HG03432 (cell line): ENCODE results near the gene ZNF248.
"Not testable (repeated sequence)": the region's sequence is repeated elsewhere in the genome, so short reads cannot be mapped to it uniquely, and the experiment has no call there.

ENCODE experiments used
- ATAC-seq: cut with Tn5 transposase; IDR thresholded peaks from one replicate; pipeline ENCODE4 v1.9.1; 2021; ENCODE audit warnings: mild to moderate bottlenecking, moderate library complexity; ENCODE audit not compliant: unreplicated experiment

The ZNF248 gene

DNA sequence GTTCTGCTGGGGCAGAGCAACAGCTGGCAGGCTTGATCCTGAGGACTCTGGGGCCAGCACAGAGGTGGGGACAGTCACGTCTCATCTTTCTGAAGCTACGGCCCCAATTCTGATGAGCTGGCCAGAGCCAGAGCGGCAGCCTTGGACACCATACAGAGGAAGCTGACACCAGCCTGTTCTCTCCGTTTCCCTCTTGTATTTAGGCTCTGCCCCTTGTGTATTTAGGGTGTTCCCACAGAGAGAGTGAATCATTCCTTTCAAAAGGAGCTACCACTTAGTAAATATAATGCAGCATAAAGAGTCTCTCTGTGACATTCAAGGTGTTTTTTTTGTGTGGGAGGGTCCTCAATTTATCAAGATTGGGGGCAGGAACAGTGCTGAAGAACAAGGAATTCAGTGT, 109.2 kb downstream of the ZNF248 start:
- ATAC-seq: no peak

DNA sequence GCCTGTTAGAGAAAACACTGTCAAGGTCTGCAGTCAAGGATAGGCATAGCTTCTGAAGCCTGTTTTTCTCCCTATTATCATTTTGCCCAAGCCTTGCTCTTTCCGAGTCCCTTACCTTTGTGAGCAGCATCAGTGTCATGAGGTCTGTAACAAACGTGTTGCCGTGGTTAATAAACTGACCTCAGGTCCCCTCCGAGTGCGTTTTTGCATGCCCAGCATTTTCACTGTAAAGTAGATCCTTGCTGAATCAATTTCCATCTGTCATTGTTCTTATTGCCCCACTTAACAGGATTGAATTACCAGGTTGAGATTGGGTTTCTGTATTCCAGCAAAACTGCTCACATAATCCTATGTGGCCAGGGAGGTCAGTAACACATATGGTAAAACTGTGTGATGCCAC, 110.3 kb downstream of the ZNF248 start:
- no peak for ATAC-seq

DNA sequence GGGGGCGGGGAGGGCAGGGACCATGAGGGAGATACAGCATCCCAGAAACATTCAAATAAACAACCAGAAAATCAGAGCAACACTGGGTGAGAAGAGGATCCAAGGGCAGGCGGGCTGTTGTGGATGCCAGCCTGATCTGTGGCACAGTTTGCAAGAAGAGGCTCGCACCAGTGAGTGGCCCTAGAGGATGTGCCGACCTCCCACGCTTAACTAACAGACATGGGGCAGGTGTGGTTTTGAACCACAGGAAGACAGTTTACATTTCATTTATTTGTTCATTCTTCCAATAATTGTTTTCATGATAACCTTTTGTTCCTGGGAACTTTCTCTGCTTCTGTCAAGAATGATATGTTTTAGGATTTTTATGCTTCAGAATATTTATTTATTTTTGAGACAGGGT, 115.6 kb downstream of the ZNF248 start:
- ATAC-seq: no peak

DNA sequence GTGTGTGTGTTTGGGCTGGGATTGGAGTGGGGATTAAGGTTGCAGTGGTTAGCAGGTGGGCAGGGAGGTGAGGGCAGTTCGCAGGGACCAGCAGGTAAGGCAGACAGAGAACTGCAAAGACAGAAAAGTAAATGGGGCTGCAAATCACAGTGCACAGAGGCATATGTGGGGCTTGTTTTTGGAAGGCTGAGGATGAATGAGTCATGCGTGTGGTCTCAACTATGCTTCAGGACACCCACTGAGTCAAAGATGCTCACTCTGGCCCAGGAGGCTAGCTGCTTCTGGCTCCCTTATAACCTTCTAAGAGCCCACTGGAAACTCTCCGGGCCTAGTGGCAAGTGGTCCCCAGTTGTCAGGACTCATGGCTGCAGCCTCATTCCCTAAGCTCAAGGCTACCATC, 118.2 kb downstream of the ZNF248 start:
- no peak for ATAC-seq

DNA sequence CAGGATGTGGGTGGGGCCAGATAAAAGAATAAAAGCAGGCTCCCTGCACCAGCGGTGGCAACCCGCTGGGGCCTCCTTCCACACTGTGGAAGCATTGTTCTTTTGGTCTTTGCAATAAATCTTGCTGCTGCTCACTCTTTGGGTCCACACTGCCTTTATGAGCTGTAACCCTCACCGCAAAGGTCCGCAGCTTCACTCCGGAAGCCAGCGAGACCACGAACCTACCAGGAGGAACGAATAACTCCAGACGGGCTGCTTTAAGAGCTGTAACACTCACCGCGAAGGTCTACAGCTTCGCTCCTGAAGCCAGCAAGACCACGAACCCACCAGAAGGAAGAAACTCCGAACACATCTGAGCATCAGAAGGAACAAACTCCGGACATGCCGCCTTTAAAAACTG, 119.2 kb downstream of the ZNF248 start:
- ATAC-seq: not testable (repeated sequence)

DNA sequence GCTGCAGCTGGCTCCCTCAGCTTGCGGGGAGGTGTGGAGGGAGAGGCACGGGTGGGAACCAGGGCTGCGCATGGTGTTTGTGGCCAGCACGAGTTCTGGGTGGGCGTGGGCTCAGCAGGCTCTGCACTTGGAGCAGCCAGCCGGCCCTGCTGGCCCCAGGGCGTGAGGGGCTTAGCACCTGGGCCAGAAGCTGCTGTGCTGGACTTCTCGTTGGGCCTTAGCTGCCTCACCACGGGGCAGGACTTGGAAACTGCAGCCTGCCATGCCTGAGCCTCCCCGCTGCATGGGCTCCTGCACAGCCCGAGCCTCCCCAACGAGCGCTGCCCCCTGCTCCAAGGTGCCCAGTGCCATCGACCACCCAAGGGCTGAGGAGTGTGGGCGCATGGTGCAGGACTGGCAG, 120.1 kb downstream of the ZNF248 start:
- ATAC-seq: no peak

DNA sequence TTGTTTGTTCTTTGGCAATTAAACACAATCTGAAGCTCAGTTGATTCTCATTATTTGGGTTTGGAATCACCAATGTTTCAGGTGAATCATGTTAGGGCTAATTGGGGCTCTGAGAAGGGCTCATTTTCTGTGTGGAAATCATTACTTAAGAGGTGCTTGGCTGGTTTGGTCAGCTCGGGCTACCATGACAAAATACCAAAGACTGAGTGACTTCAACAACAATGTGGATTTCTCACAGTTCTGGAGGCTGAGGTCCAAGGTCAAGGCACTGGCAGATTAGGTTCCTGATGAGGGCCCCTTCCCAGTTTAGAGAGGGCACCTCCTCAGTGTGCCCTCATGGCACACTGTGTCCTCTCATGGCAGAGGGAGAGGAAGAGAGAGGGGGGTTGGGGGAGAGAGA, 121.3 kb downstream of the ZNF248 start:
- no peak for ATAC-seq

DNA sequence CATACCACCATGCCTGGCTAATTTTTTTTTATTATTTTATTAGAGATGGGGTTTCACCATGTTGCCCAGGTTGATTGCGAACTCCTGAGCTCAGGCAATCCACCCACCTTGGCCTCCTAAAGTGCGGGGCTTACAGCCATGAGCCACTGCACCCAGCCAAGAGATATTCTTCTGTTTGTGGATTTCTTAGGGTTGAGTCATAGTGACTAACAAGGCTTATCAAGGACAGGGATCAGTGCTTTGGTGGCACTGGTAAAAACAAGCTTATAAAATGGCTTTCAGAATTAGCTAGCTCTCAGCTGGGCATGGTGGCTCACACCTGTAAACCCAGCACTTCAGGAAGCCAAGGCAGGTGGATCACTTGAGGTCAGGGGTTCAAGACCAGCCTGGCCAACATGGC, 122.4 kb downstream of the ZNF248 start:
- no peak for ATAC-seq
